K562 (cell line): ENCODE data around the gene CIB1. TPM values are rescaled to one million over a fixed set of nuclear protein-coding genes. Genes with fewer than 3 reads are reported as not detected.

Experiments
- ARHGAP35 ChIP-seq: fragments of 450-650 bp; IDR thresholded peaks from 2 replicates; pipeline ENCODE4 v1.6.1; 2018; ENCODE audit not compliant: partially characterized antibody
- EGR1 ChIP-seq: fragments of 450-650 bp; conservative IDR thresholded peaks from 2 replicates; pipeline ENCODE4 v1.6.1; 2017; ENCODE audit warnings: mild to moderate bottlenecking
- EZH2 ChIP-seq: IDR thresholded peaks from 2 replicates; pipeline ENCODE4 v1.6.1; 2012; ENCODE audit warnings: low read depth, mild to moderate bottlenecking, inconsistent platforms, low read length, borderline replicate concordance
- HEY1 ChIP-seq: fragments of 250-450 bp; sonication (Bioruptor Pico); IDR thresholded peaks from 2 replicates; pipeline ENCODE4 v1.5.0; 2020; ENCODE audit warnings: mild to moderate bottlenecking, moderate library complexity, borderline replicate concordance
- HNRNPH1 ChIP-seq: fragments of 200-400 bp; formaldehyde crosslinking; optimal IDR thresholded peaks from 2 replicates; pipeline ENCODE3; 2017; ENCODE audit warnings: low read depth, mild to moderate bottlenecking, low read length, moderate library complexity
- HNRNPUL1 ChIP-seq: fragments of 200-400 bp; formaldehyde crosslinking; IDR thresholded peaks from 2 replicates; pipeline ENCODE4 v1.6.1; 2017; ENCODE audit warnings: low read length
- POU5F1 ChIP-seq: fragments of 150-350 bp; IDR thresholded peaks from 2 replicates; pipeline ENCODE4 v1.6.1; 2014; ENCODE audit warnings: borderline replicate concordance, low read length, low read depth, mild to moderate bottlenecking; ENCODE audit not compliant: partially characterized antibody
- RBM25 ChIP-seq: fragments of 200-400 bp; formaldehyde crosslinking; IDR thresholded peaks from 2 replicates; pipeline ENCODE4 v1.6.1; 2018; ENCODE audit warnings: low read length, low read depth, moderate library complexity; ENCODE audit not compliant: severe bottlenecking
- SMAD3 ChIP-seq: fragments of 450-650 bp; formaldehyde crosslinking; conservative IDR thresholded peaks from 2 replicates; pipeline ENCODE4 v1.4.0; 2020; ENCODE audit warnings: mild to moderate bottlenecking
- SRSF9 ChIP-seq: fragments of 200-400 bp; formaldehyde crosslinking; IDR thresholded peaks from 2 replicates; pipeline ENCODE4 v1.6.1; 2017; ENCODE audit warnings: low read depth, low read length, borderline replicate concordance
- TAF15 ChIP-seq: fragments of 200-400 bp; formaldehyde crosslinking; IDR thresholded peaks from 2 replicates; pipeline ENCODE4 v1.6.1; 2017; ENCODE audit warnings: mild to moderate bottlenecking, low read depth, low read length, moderate library complexity
- TCFL5 ChIP-seq: fragments of 250-450 bp; sonication (Bioruptor Pico); conservative IDR thresholded peaks from 2 replicates; pipeline ENCODE4 v1.6.1; 2021; ENCODE audit warnings: mild to moderate bottlenecking, moderate library complexity, matching md5 sums
- ZBED1 ChIP-seq: IDR thresholded peaks from 2 replicates; pipeline ENCODE4 v1.6.1; 2014
- ZNF134 ChIP-seq: fragments of 250-450 bp; sonication (Bioruptor Pico); conservative IDR thresholded peaks from 2 replicates; pipeline ENCODE4 v1.4.0; 2020
- ZNF277 ChIP-seq: fragments of 250-450 bp; sonication (Bioruptor Pico); IDR thresholded peaks from 2 replicates; pipeline ENCODE4 v1.8.0; 2022; ENCODE audit warnings: inconsistent platforms, mild to moderate bottlenecking, moderate library complexity, borderline replicate concordance
- ZNF316 ChIP-seq: fragments of 450-650 bp; IDR thresholded peaks from 2 replicates; pipeline ENCODE4 v1.6.1; 2016
- ZNF444 ChIP-seq: fragments of 250-450 bp; sonication (Bioruptor Pico); IDR thresholded peaks from 2 replicates; pipeline ENCODE4 v1.4.0; 2020; ENCODE audit warnings: mild to moderate bottlenecking, moderate library complexity
- ZNF445 ChIP-seq: fragments of 250-450 bp; sonication (Bioruptor Pico); IDR thresholded peaks from 2 replicates; pipeline ENCODE4 v1.4.0; 2020; ENCODE audit warnings: low read depth, mild to moderate bottlenecking, moderate library complexity
- ZNF740 ChIP-seq, 3 experiments: fragments of 200-800 bp in 1 of 3; sonication (Bioruptor generic) in 1 of 3; sonication (generic) in 1 of 3; formaldehyde crosslinking in 1 of 3; IDR thresholded peaks; 2 replicates each; pipeline versions ENCODE4 v1.6.1 to v1.8.0; 2016 to 2022; ENCODE audit warnings: mild to moderate bottlenecking in 2 of 3, missing compliant biosample characterization in 2 of 3, missing genetic modification characterization in 2 of 3, missing genetic modification reagents in 1 of 3
- ZNF76 ChIP-seq: fragments of 250-450 bp; sonication (Bioruptor Pico); IDR thresholded peaks from 2 replicates; pipeline ENCODE4 v1.4.0; 2020; ENCODE audit warnings: mild to moderate bottlenecking, moderate library complexity, borderline replicate concordance
- ZNF778 ChIP-seq: fragments of 450-650 bp; formaldehyde crosslinking; IDR thresholded peaks from 2 replicates; pipeline ENCODE4 v1.4.0; 2020; ENCODE audit warnings: mild to moderate bottlenecking, moderate library complexity
- polyA plus RNA-seq, 8 experiments: library from polyadenylated mRNA; depleted of rRNA in 4 of 8; stranded (reverse) in 5 of 8; unstranded in 3 of 8; fragments of >200 nt; fragmentation: Nextera tagmentation in 2 of 8; fragmentation: Illumina TruSeq in 1 of 8; extraction: Ambion mirVana in 2 of 8; extraction: Trizol in 1 of 8; gene quantifications; 2 replicates each; pipeline versions ENCODE4 v1.2.1 to v1.2.3, GENCODE V29; 2011 to 2014; ENCODE audit warnings: inconsistent platforms in 1 of 8, missing spikeins in 1 of 8
- total RNA-seq, 7 experiments: library from RNA; depleted of rRNA in 6 of 7; stranded (reverse); fragments of >200 nt in 6 of 7; fragmentation: Illumina TruSeq in 2 of 7; extraction: Trizol in 2 of 7; gene quantifications; 2 replicates each; pipeline versions ENCODE4 v1.2.1 to v1.2.3, GENCODE V29; 2011 to 2021; ENCODE audit warnings: low replicate concordance in 1 of 7
- TF ChIP-seq, protein P1 (sequence below), 2 experiments: fragments of 450-650 bp in 1 of 2; IDR thresholded peaks; 2 replicates each; pipeline ENCODE4 v1.6.1; 2011 to 2017; ENCODE audit warnings: low read depth in 2 of 2, antibody characterized with exemption in 1 of 2, borderline replicate concordance in 1 of 2, low read length in 1 of 2, mild to moderate bottlenecking in 1 of 2, mixed read lengths in 1 of 2; ENCODE audit not compliant: control insufficient read depth in 1 of 2

CIB1 gene
- total and polyA plus RNA-seq, 9 of the 15 experiments (the other 6 are each of a cell fraction or from before 2014, with no cell fraction given) = 14.9 to 136 (median 64.5) TPM

DNA sequence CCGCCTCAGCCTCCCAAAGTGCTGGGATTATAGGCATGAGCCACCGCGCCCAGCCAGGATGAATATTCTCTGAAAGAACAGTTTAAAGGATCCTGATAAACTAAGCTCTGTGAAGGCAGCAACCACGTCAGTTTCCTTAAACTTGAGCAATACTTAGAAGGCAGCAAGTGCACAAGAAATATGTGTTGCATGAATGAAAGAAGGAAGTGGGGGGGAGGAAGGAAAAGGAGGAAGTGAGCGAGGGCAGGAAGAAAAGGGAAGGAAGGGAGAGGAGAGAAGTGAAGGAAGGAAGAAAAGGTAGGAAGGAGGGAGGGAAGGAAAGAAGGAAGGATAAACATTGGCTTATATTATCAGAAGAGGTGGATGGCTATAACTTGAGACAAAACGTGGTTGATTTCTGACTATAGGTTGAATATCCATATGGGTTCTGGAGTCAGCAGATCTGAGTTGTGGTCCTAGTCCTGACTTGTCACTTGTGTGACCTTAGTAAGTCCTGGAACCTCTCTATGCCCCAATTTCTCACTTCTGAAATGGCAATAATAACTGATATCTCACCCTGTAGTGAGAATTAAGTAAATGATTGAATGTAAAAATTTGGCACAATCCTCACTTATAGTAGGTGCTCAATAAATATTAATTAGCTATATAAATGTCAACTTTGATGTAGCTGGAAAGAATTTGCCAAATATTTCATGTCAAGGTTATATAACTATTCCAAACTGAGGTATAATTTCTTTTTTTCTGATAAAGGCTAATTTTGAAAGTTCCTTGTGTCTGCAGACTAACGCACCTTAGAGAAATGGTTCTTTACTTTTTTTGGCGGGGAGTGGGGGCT, 44.6 kb downstream of the CIB1 start (continued):
- TF ChIP-seq, protein P1, sequence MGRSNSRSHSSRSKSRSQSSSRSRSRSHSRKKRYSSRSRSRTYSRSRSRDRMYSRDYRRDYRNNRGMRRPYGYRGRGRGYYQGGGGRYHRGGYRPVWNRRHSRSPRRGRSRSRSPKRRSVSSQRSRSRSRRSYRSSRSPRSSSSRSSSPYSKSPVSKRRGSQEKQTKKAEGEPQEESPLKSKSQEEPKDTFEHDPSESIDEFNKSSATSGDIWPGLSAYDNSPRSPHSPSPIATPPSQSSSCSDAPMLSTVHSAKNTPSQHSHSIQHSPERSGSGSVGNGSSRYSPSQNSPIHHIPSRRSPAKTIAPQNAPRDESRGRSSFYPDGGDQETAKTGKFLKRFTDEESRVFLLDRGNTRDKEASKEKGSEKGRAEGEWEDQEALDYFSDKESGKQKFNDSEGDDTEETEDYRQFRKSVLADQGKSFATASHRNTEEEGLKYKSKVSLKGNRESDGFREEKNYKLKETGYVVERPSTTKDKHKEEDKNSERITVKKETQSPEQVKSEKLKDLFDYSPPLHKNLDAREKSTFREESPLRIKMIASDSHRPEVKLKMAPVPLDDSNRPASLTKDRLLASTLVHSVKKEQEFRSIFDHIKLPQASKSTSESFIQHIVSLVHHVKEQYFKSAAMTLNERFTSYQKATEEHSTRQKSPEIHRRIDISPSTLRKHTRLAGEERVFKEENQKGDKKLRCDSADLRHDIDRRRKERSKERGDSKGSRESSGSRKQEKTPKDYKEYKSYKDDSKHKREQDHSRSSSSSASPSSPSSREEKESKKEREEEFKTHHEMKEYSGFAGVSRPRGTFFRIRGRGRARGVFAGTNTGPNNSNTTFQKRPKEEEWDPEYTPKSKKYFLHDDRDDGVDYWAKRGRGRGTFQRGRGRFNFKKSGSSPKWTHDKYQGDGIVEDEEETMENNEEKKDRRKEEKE (IDR thresholded peaks at IDR 0.05; ENCODE audit: borderline replicate concordance in 1 of 2, control insufficient read depth in 1 of 2, low read depth in 2 of 2, low read length in 1 of 2) = no peak
- TF ChIP-seq EGR1 (no peak), ZNF778 (CRISPR knock-in tag) (no peak), HNRNPH1 (no peak), ZBED1 (no peak), TCFL5 (CRISPR knock-in tag) (no peak), TAF15 (no peak), ZNF445 (no peak), HEY1 (CRISPR knock-in tag) (no peak), ZNF76 (no peak), ZNF740 (CRISPR knock-in tag; IDR thresholded peaks at IDR 0.05) (peak; percentile 91), ZNF740 (tag; IDR thresholded peaks at IDR 0.05) (peak in 1 of 2 experiments; percentile 57; a peak in 1 of 4 replicates), ZNF444 (no peak), HNRNPUL1 (no peak), ZNF277 (CRISPR knock-in tag) (no peak), ARHGAP35 (peak; percentile 56), RBM25 (peak; percentile 53), SRSF9 (no peak), EZH2 (no peak), ZNF134 (CRISPR knock-in tag) (no peak), POU5F1 (no peak), SMAD3 (no peak), ZNF316 (no peak)
